Medulla oblongata (tissue), 1 donor: ENCODE results near the gene ATE1.

Source experiments
- DNase-seq: peaks from one replicate; pipeline ENCODE4 v3.0.0-alpha.2; 2015; ENCODE audit errors: extremely low spot score

The ATE1 gene

DNA sequence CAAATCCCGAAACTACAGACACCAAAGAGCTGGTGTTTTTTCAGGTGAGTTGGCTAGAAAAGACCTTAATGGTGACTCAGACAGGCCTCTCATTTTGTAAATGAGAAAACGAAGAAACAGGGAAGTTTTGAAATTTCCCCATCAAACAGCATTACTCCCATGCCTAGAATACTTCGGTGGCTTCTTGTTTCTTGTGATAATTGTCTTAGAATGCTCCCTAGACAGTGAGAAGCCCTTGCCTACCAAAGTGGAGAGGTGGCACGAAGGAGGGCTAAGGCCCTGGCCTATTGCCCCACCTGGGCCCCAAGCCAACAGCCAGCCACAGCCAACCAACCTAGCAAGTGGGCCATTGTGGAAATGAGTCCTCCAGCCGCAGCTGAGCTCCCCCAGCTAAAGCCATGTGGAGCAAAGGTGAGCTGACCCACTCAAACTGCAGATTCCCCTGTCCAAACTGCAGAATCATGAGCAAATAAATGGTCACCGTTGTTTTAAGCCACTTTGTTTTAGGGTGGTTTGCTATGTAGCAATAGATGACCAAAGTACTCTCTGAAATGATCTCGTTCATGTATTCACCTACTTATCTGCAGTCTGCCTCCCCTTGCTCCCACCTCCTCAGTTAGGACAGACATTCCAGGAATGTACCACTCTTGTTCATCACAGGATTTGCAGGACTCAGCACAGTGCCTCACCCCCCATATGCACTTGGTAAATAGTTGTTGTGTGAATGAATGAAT lies 231.9 kb downstream of the ATE1 start:
- DNase-seq: no peak

DNA sequence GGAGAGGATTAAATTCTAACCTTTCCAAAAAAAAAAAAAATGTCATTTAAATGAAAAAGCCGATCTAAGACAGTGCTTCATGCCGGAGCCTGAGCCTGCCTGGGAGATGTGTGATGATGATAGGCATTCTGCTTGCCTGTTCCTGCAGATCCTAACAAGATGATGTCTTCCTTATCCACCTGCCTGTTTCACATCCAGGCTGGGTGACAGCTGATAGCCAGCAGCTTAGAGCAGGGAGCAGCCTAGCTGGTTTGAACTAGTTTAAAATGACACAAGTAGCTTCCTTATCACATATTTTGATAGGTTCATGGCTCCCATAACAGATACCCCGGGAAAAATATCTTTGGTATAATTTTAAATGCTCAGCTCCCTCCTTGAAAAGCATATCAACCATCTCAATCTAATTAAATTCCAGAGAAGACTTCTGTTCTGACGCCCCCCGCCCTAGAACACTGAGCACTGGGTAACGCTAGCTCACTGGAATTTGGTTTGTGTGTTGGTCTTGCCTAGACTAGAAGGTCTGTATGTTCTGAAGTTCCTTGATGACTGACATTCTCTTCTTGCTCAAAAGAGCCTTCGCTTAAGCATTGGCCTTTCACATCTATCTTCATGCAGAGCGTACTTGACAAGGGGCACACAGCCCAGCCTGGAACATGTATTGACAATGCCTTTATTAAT lies 232.7 kb downstream of the ATE1 start:
- no peak for DNase-seq

DNA sequence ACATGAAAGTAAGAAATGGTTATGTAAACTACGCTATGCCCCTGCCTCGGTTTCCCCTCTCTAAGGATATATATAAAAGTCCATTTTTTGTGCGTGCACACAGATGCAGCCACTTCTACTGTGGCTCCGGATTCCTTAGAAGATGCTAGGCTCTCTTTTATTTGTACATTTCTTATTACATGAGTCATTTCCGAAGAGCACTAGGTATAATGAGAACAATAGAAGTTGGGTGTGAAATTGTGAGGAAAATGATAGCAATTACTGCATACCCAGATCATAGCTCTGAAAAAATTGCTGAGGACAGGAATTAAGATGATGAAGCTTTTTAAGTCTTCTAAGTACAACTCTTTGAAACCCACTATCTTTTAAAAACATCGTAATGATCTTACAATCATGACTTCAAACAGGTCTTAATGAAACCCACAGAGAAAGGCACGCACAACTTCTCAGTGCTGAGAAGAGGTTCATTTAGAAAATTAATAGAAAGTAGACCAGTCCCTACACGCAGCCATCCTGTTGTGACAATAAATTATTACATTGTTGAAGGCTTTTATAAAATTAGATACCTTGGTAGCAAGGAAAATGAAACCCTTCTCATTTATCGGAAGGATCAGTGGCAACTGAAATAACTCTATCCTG lies 233.4 kb downstream of the ATE1 start:
- DNase-seq: no peak

DNA sequence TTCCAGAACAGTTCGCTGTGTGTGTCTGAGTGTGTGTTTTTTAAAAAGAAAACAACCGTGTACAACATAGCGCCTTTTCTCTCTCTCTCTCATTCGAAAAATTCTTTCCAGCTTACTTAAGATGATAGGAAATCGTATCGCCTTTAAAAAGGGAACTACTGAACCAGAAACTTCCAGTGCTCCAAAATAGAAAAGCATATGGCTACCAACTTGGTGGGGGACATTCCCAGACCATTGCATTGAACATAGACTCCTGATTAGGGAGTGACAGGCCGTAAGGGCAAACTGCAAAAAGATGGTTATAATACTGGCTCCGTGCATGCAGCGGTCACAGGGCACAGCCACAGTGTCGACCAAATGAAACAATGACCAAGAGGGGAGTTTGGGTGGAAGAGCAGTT lies 235.2 kb downstream of the ATE1 start:
- DNase-seq: no peak

DNA sequence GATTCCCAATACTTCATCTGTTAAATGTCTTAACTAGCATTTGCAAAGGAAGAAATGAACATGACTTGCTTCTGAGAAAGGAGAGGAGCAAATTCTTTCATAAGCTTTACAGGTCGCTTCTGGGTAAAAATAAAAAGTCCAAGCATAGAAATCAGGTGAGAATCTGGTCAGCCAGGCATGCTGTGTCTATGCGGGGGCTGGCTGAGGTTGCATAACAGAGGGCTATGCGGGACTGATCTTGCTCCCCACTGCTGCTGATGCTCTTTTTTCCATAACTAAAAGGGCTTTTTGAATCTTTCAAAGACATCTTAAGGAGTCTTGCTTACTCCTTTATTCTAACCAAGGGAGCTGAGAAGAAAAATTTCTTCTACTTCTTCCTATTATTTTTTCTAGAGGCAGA lies 236.9 kb downstream of the ATE1 start:
- DNase-seq: no peak
